Astrocyte (in vitro differentiated cells and primary cell): ENCODE results near the gene STK11IP. TPM values are rescaled to one million over a fixed set of nuclear protein-coding genes. Genes with fewer than 3 reads are reported as not detected.

Experiments
- DNase-seq: peaks from one replicate; pipeline ENCODE4 v3.0.0-alpha.2; 2010; ENCODE audit warnings: low read depth
- FAIRE-seq: peaks from 2 replicates; lab custom pipeline; 2011; peaks lifted over from hg19 to GRCh38; lab: Jason Lieb, UNC
- H2AFZ ChIP-seq: 2 replicates; pipeline ENCODE4 v1.6.0; 2012; ENCODE audit warnings: low read depth, low read length, inconsistent platforms
- H3K27ac ChIP-seq: 2 replicates; pipeline ENCODE4 v1.5.1; 2011; ENCODE audit warnings: low read depth, low read length, inconsistent platforms
- H3K27me3 ChIP-seq: 2 replicates; pipeline ENCODE4 v1.6.0; 2011; ENCODE audit warnings: low read length, inconsistent platforms; ENCODE audit not compliant: insufficient read depth
- H3K36me3 ChIP-seq: 2 replicates; pipeline ENCODE4 v1.5.1; 2011; ENCODE audit warnings: low read length, inconsistent platforms; ENCODE audit not compliant: insufficient read depth
- H3K4me1 ChIP-seq: 2 replicates; pipeline ENCODE4 v1.5.1; 2011; ENCODE audit warnings: low read length, inconsistent platforms; ENCODE audit not compliant: insufficient read depth
- H3K4me2 ChIP-seq: 2 replicates; pipeline ENCODE4 v1.6.0; 2012; ENCODE audit warnings: low read length, inconsistent platforms
- H3K4me3 ChIP-seq: 2 replicates; pipeline ENCODE4 v1.5.1; 2011; ENCODE audit warnings: low read depth, mild to moderate bottlenecking, low read length, inconsistent platforms; ENCODE audit not compliant: insufficient read depth
- H3K79me2 ChIP-seq: 2 replicates; pipeline ENCODE4 v1.6.0; 2012; ENCODE audit warnings: mild to moderate bottlenecking, low read length, inconsistent platforms; ENCODE audit not compliant: insufficient read depth
- H3K9ac ChIP-seq: 2 replicates; pipeline ENCODE4 v1.6.0; 2012; ENCODE audit warnings: mild to moderate bottlenecking, low read length, inconsistent platforms
- H3K9me3 ChIP-seq: 2 replicates; pipeline ENCODE4 v1.5.1; 2012; ENCODE audit warnings: low read depth, mild to moderate bottlenecking, low read length, inconsistent platforms; ENCODE audit not compliant: insufficient read depth
- H4K20me1 ChIP-seq: 2 replicates; pipeline ENCODE4 v1.6.0; 2012; ENCODE audit warnings: low read length, inconsistent platforms; ENCODE audit not compliant: insufficient read depth
- H3K27ac Mint-ChIP-seq: one replicate; pipeline ENCODE4 v1.8.0; 2021; ENCODE audit warnings: mild to moderate bottlenecking, mixed read lengths; ENCODE audit not compliant: unreplicated experiment
- H3K27me3 Mint-ChIP-seq: one replicate; pipeline ENCODE4 v1.8.0; 2021; ENCODE audit warnings: low read depth, mixed read lengths; ENCODE audit not compliant: unreplicated experiment
- H3K36me3 Mint-ChIP-seq: one replicate; pipeline ENCODE4 v1.8.0; 2021; ENCODE audit warnings: low read depth, mixed read lengths; ENCODE audit not compliant: unreplicated experiment
- H3K4me1 Mint-ChIP-seq: one replicate; pipeline ENCODE4 v1.8.0; 2021; ENCODE audit warnings: low read depth, mixed read lengths; ENCODE audit not compliant: unreplicated experiment
- H3K4me3 Mint-ChIP-seq: one replicate; pipeline ENCODE4 v1.8.0; 2021; ENCODE audit warnings: mild to moderate bottlenecking, moderate library complexity, mixed read lengths; ENCODE audit not compliant: unreplicated experiment
- H3K9me3 Mint-ChIP-seq: one replicate; pipeline ENCODE4 v1.8.0; 2021; ENCODE audit warnings: mild to moderate bottlenecking, mixed read lengths; ENCODE audit not compliant: unreplicated experiment
- CTCF ChIP-seq: IDR thresholded peaks from 2 replicates; pipeline ENCODE4 v1.5.1; 2011; ENCODE audit warnings: low read depth, mild to moderate bottlenecking, inconsistent platforms, low read length, moderate library complexity; ENCODE audit not compliant: insufficient read depth
- EZH2 ChIP-seq: IDR thresholded peaks from 2 replicates; pipeline ENCODE4 v1.6.1; 2012; ENCODE audit warnings: mild to moderate bottlenecking, low read length, inconsistent platforms; ENCODE audit not compliant: insufficient read depth
- total RNA-seq: library from RNA; stranded (reverse); gene quantifications from 2 replicates; pipeline ENCODE4 v1.2.1, GENCODE V29; 2021

The STK11IP gene
- total RNA-seq, 1 donor from 2014 or later: 24.9 TPM

- Histone ChIP-seq H3K79me2 (no peaks in the 10 kb centered on the region), H3K4me2 (no peak overlapping the region), H3K4me1 (no peaks in the 10 kb centered on the region), H3K36me3 (peaks cover 3% of the 10 kb centered on the region), H3K4me3 (no peak overlapping the region), H4K20me1 (no peaks in the 10 kb centered on the region), H2AFZ (no peak overlapping the region), H3K9ac (no peak overlapping the region), H3K9me3 (no peaks in the 10 kb centered on the region), H3K27me3 (peaks cover 4% of the 10 kb centered on the region), H3K27ac (no peak overlapping the region)
- FAIRE-seq (no peak), DNase-seq (no peak)
- peaks cover 16% of the 10 kb centered on the region for H3K27me3 Mint-ChIP-seq
- H3K4me3 Mint-ChIP-seq: no peak overlapping the region
- no peak for TF ChIP-seq EZH2
- no peak for TF ChIP-seq CTCF
- no peaks in the 10 kb centered on the region for H3K4me1 Mint-ChIP-seq
- no peak overlapping the region for H3K27ac Mint-ChIP-seq
- H3K36me3 Mint-ChIP-seq: peaks cover 10% of the 10 kb centered on the region
- H3K9me3 Mint-ChIP-seq: peaks cover 3% of the 10 kb centered on the region
Measured at GRCh38 chr2:219619235-219619634, 21.6 kb downstream of the STK11IP start.

DNA sequence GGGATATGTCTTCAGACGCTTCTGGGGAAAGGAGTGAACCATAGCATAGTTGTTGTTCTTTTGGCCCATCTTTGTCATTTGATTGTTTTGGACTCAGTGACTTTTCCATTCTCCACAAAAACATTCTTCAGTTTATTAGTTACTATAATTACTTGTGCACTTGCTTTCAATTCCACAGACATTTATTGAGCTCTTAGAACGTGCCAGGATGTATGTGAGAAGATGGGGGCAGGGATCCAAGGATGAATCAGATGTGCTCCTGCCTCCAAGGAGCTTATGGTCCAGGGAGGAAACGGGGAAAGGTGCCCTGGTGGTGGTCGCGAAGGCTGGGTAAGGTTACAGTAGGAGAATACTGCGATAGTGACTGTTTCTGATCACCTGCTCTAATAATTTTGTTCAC is 22.9 kb downstream of the STK11IP start:
- no peak for TF ChIP-seq EZH2
- TF ChIP-seq CTCF: no peak
- Mint-ChIP-seq H3K9me3 (no peaks in the 10 kb centered on the region), H3K4me1 (no peaks in the 10 kb centered on the region)

GRCh38 chr2:219621935-219622334 is 24.3 kb downstream of the STK11IP start:
- TF ChIP-seq EZH2 (no peak), CTCF (no peak)
- H3K4me2 ChIP-seq: no peak overlapping the region
- Mint-ChIP-seq H3K4me1 (no peaks in the 10 kb centered on the region), H3K4me3 (no peak overlapping the region), H3K27ac (no peak overlapping the region), H3K36me3 (no peaks in the 10 kb centered on the region), H3K27me3 (peaks cover 35% of the 10 kb centered on the region), H3K9me3 (no peaks in the 10 kb centered on the region)
- H3K27ac ChIP-seq: no peak overlapping the region
- no peak for FAIRE-seq
- H2AFZ ChIP-seq: no peak overlapping the region
- no peak for DNase-seq
- H3K27me3 ChIP-seq: peaks cover 4% of the 10 kb centered on the region
- no peaks in the 10 kb centered on the region for H3K9me3 ChIP-seq
- no peak overlapping the region for H3K4me3 ChIP-seq
- H3K9ac ChIP-seq: no peak overlapping the region
- H3K36me3 ChIP-seq: no peaks in the 10 kb centered on the region
- H4K20me1 ChIP-seq: no peaks in the 10 kb centered on the region
- H3K4me1 ChIP-seq: no peaks in the 10 kb centered on the region
- no peaks in the 10 kb centered on the region for H3K79me2 ChIP-seq

More for the DNA sequence above, 22.9 kb downstream of the STK11IP start:
- Histone ChIP-seq H3K4me1 (no peaks in the 10 kb centered on the region), H3K36me3 (peaks cover 2% of the 10 kb centered on the region), H3K9me3 (no peaks in the 10 kb centered on the region), H3K4me2 (no peak overlapping the region), H2AFZ (no peak overlapping the region), H3K27ac (no peak overlapping the region), H3K9ac (no peak overlapping the region), H3K4me3 (no peak overlapping the region), H3K27me3 (peaks cover 4% of the 10 kb centered on the region), H4K20me1 (no peaks in the 10 kb centered on the region), H3K79me2 (no peaks in the 10 kb centered on the region)
- no peak overlapping the region for H3K4me3 Mint-ChIP-seq
- H3K27ac Mint-ChIP-seq: no peak overlapping the region
- no peak for DNase-seq
- H3K36me3 Mint-ChIP-seq: peaks cover 2% of the 10 kb centered on the region
- peaks cover 29% of the 10 kb centered on the region for H3K27me3 Mint-ChIP-seq
- FAIRE-seq: no peak
